ENCODE results near the gene ST3GAL5.
"Not testable (repeated sequence)": the region's sequence is repeated elsewhere in the genome, so short reads cannot be mapped to it uniquely, and the experiment has no call there.

The ST3GAL5 gene

GRCh38 chr2:85888684-85889626, at the start of gene ST3GAL5:
Gene ST3GAL5 (minus strand): TSS chr2:85888990. CDS start chr2:85888905, 85 bp downstream.
- Mint-ChIP-seq H3K27ac (peak within 1 kb of the TSS; percentile 90), H3K27me3 (no peaks in the 10 kb centered on the region), H3K4me1 (ENCODE audit: low read depth) (peaks cover 78% of the 10 kb centered on the region), H3K36me3 (ENCODE audit: low read depth) (peaks cover 4% of the 10 kb centered on the region), H3K9me3 (no peaks in the 10 kb centered on the region), H3K4me3 (peak within 1 kb of the TSS; percentile 93)

GRCh38 chr2:85938456-85938855, 49.7 kb upstream of the ST3GAL5 start:
- Mint-ChIP-seq H3K9me3 (peaks cover 12% of the 10 kb centered on the region), H3K4me1 (ENCODE audit: low read depth) (peaks cover 9% of the 10 kb centered on the region), H3K4me3 (no peak overlapping the region), H3K27me3 (no peaks in the 10 kb centered on the region), H3K27ac (no peak overlapping the region), H3K36me3 (ENCODE audit: low read depth) (peaks cover 9% of the 10 kb centered on the region)

GRCh38 chr2:85937069-85937439, 48.3 kb upstream of the ST3GAL5 start:
- peaks cover under 1% of the 10 kb centered on the region for H3K36me3 Mint-ChIP-seq (ENCODE audit: low read depth)
- no peaks in the 10 kb centered on the region for H3K27me3 Mint-ChIP-seq
- peaks cover 18% of the 10 kb centered on the region for H3K4me1 Mint-ChIP-seq (ENCODE audit: low read depth)
- no peak overlapping the region for H3K27ac Mint-ChIP-seq
- no peak overlapping the region for H3K4me3 Mint-ChIP-seq
- peaks cover 1% of the 10 kb centered on the region for H3K9me3 Mint-ChIP-seq

GRCh38 chr2:85936421-85937068, 47.8 kb upstream of the ST3GAL5 start:
- Mint-ChIP-seq H3K36me3 (ENCODE audit: low read depth) (no peaks in the 10 kb centered on the region), H3K4me3 (no peak overlapping the region), H3K27ac (no peak overlapping the region), H3K27me3 (no peaks in the 10 kb centered on the region), H3K4me1 (ENCODE audit: low read depth) (peaks cover 18% of the 10 kb centered on the region), H3K9me3 (no peaks in the 10 kb centered on the region)

- Mint-ChIP-seq H3K36me3 (ENCODE audit: low read depth) (no peaks in the 10 kb centered on the region), H3K4me1 (ENCODE audit: low read depth) (peaks cover 18% of the 10 kb centered on the region), H3K9me3 (no peaks in the 10 kb centered on the region), H3K27ac (no peak overlapping the region), H3K4me3 (no peak overlapping the region), H3K27me3 (no peaks in the 10 kb centered on the region)
These were observed 47.0 kb upstream of the ST3GAL5 start for GRCh38 chr2:85935746-85936208.

GRCh38 chr2:85935170-85935745, 46.5 kb upstream of the ST3GAL5 start:
- Mint-ChIP-seq H3K36me3 (ENCODE audit: low read depth) (no peaks in the 10 kb centered on the region), H3K9me3 (no peaks in the 10 kb centered on the region), H3K4me3 (no peak overlapping the region), H3K4me1 (ENCODE audit: low read depth) (peaks cover 18% of the 10 kb centered on the region), H3K27me3 (no peaks in the 10 kb centered on the region), H3K27ac (no peak overlapping the region)

- H3K9me3 Mint-ChIP-seq: no peaks in the 10 kb centered on the region
- H3K4me1 Mint-ChIP-seq (ENCODE audit: low read depth): peaks cover 18% of the 10 kb centered on the region
- no peaks in the 10 kb centered on the region for H3K27me3 Mint-ChIP-seq
- no peaks in the 10 kb centered on the region for H3K36me3 Mint-ChIP-seq (ENCODE audit: low read depth)
- H3K4me3 Mint-ChIP-seq: no peak overlapping the region
- no peak overlapping the region for H3K27ac Mint-ChIP-seq
These were observed 45.2 kb upstream of the ST3GAL5 start for GRCh38 chr2:85933753-85934594.

GRCh38 chr2:85931151-85931550, 42.4 kb upstream of the ST3GAL5 start:
- H3K9me3 Mint-ChIP-seq; H3K36me3 Mint-ChIP-seq (ENCODE audit: low read depth); H3K27ac Mint-ChIP-seq; H3K4me3 Mint-ChIP-seq; H3K27me3 Mint-ChIP-seq: not testable (repeated sequence)
- H3K4me1 Mint-ChIP-seq (ENCODE audit: low read depth): peaks cover 30% of the 10 kb centered on the region

GRCh38 chr2:85930129-85931124, 41.6 kb upstream of the ST3GAL5 start:
- no peak overlapping the region for H3K27ac Mint-ChIP-seq

GRCh38 chr2:85929096-85930050, 40.6 kb upstream of the ST3GAL5 start:
- no peaks in the 10 kb centered on the region for H3K27me3 Mint-ChIP-seq
- H3K9me3 Mint-ChIP-seq: peaks cover 2% of the 10 kb centered on the region
- H3K4me1 Mint-ChIP-seq (ENCODE audit: low read depth): peaks cover 37% of the 10 kb centered on the region
- H3K4me3 Mint-ChIP-seq: no peak overlapping the region
- H3K27ac Mint-ChIP-seq: no peak overlapping the region
- no peaks in the 10 kb centered on the region for H3K36me3 Mint-ChIP-seq (ENCODE audit: low read depth)

More at GRCh38 chr2:85930129-85931124, 41.6 kb upstream of the ST3GAL5 start:
- Mint-ChIP-seq H3K4me1 (ENCODE audit: low read depth) (peaks cover 30% of the 10 kb centered on the region), H3K4me3 (no peak overlapping the region), H3K9me3 (peaks cover 2% of the 10 kb centered on the region), H3K36me3 (ENCODE audit: low read depth) (no peaks in the 10 kb centered on the region), H3K27me3 (no peaks in the 10 kb centered on the region)

- peaks cover 19% of the 10 kb centered on the region for H3K4me1 Mint-ChIP-seq (ENCODE audit: low read depth)
- H3K4me3 Mint-ChIP-seq: no peak overlapping the region
- no peaks in the 10 kb centered on the region for H3K36me3 Mint-ChIP-seq (ENCODE audit: low read depth)
- H3K27ac Mint-ChIP-seq: no peak overlapping the region
- H3K9me3 Mint-ChIP-seq: peaks cover 2% of the 10 kb centered on the region
- H3K27me3 Mint-ChIP-seq: no peaks in the 10 kb centered on the region
These were observed 38.3 kb upstream of the ST3GAL5 start for GRCh38 chr2:85926931-85927661.

- no peaks in the 10 kb centered on the region for H3K36me3 Mint-ChIP-seq (ENCODE audit: low read depth)
- no peaks in the 10 kb centered on the region for H3K27me3 Mint-ChIP-seq
- H3K4me1 Mint-ChIP-seq (ENCODE audit: low read depth): peaks cover 19% of the 10 kb centered on the region
- no peak overlapping the region for H3K4me3 Mint-ChIP-seq
- no peak overlapping the region for H3K27ac Mint-ChIP-seq
- H3K9me3 Mint-ChIP-seq: peaks cover 2% of the 10 kb centered on the region
These were observed 37.7 kb upstream of the ST3GAL5 start for GRCh38 chr2:85926526-85926925.
